ENCODE data around the gene BMP8A.
A peak's percentile ranks its signal among the peaks of the same experiment; 100 is the strongest.

The BMP8A gene, protein sequence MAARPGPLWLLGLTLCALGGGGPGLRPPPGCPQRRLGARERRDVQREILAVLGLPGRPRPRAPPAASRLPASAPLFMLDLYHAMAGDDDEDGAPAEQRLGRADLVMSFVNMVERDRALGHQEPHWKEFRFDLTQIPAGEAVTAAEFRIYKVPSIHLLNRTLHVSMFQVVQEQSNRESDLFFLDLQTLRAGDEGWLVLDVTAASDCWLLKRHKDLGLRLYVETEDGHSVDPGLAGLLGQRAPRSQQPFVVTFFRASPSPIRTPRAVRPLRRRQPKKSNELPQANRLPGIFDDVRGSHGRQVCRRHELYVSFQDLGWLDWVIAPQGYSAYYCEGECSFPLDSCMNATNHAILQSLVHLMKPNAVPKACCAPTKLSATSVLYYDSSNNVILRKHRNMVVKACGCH

DNA sequence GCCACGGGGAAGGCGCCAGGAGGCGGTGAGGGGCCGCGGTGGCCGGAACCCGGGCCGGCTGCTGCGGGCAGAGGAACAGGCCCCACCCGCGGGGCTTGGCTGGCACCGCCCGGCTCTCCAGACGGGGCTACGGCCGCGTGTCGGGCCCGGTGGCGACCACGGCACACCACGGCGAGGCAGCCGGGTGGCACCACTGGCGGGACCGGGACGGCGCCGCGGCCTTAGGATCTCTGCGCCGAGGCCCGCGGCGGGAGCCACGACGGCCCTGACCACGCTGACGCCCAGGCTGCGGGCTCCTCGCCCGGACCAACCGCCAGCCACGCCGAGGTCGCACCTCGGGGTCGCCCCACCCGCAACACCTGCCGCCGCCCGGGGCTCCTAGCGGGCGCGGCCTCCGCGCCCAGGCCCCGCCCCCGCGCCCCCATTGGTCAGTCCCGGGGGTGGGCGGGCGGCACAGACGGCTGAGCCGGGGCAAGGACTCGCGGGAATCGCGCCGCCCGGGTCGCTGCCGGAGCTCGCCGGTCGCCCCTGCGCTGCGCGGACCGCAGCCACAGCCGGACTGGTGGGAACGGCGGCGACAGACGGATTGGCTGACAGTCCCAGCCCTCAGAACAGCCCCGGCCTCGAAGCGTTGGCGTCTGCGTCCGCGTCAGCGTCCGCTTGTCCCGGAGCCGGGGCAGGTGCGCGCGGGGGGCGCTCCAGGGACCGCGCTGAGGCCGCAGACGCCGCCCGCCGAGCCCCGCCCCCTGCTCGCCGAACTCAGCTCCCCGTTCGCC is at the start of gene BMP8A:
BMP8A (plus strand) TSS at position 491 of the 776 bp plus-strand sequence. CDS start 356 bp downstream, outside the sequence.
- Histone ChIP-seq H3K27me3 (replicated peaks; ENCODE audit: insufficient read depth, low read length) (no peaks in the 10 kb centered on the region), H3K4me1 (ENCODE audit: low read length) (peaks cover 17% of the 10 kb centered on the region; the same call in 1 of the 2 replicates), H3K4me3 (ENCODE audit: low read length) (peak within 1 kb of the TSS; percentile 71), H3K79me2 (ENCODE audit: low read length) (peaks cover 41% of the 10 kb centered on the region), H3K9me3 (replicated peaks; ENCODE audit: insufficient read depth, low read length) (no peaks in the 10 kb centered on the region), H2AFZ (ENCODE audit: low read length) (peak within 1 kb of the TSS; percentile 61), H3K27ac (ENCODE audit: low read length) (peak within 1 kb of the TSS; percentile 76), H3F3A (ENCODE audit: insufficient read depth, low read length) (peaks cover 22% of the 10 kb centered on the region), H3K9me2 (replicated peaks; ENCODE audit: insufficient read depth, low read length) (no peaks in the 10 kb centered on the region), H3K36me3 (replicated peaks; ENCODE audit: insufficient read depth, low read length) (no peaks in the 10 kb centered on the region), H3K9ac (ENCODE audit: low read length) (peak within 1 kb of the TSS; percentile 72), H3K4me2 (ENCODE audit: low read depth, low read length) (peak within 1 kb of the TSS; percentile 87), H4K20me1 (ENCODE audit: insufficient read depth, low read length) (no peaks in the 10 kb centered on the region)
- TF ChIP-seq EZH2phosphoT487 (IDR thresholded peaks at IDR 0.05; ENCODE audit: low read length) (no peak), EZH2 (optimal IDR thresholded peaks at IDR 0.05; ENCODE audit: low read depth, low read length) (no peak)
- TF ChIP-seq, protein P1, sequence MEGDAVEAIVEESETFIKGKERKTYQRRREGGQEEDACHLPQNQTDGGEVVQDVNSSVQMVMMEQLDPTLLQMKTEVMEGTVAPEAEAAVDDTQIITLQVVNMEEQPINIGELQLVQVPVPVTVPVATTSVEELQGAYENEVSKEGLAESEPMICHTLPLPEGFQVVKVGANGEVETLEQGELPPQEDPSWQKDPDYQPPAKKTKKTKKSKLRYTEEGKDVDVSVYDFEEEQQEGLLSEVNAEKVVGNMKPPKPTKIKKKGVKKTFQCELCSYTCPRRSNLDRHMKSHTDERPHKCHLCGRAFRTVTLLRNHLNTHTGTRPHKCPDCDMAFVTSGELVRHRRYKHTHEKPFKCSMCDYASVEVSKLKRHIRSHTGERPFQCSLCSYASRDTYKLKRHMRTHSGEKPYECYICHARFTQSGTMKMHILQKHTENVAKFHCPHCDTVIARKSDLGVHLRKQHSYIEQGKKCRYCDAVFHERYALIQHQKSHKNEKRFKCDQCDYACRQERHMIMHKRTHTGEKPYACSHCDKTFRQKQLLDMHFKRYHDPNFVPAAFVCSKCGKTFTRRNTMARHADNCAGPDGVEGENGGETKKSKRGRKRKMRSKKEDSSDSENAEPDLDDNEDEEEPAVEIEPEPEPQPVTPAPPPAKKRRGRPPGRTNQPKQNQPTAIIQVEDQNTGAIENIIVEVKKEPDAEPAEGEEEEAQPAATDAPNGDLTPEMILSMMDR (IDR thresholded peaks at IDR 0.05; ENCODE audit: low read length) = no peak; the same call in 1 of the 2 replicates
- peak; percentile 93 for DNase-seq

DNA sequence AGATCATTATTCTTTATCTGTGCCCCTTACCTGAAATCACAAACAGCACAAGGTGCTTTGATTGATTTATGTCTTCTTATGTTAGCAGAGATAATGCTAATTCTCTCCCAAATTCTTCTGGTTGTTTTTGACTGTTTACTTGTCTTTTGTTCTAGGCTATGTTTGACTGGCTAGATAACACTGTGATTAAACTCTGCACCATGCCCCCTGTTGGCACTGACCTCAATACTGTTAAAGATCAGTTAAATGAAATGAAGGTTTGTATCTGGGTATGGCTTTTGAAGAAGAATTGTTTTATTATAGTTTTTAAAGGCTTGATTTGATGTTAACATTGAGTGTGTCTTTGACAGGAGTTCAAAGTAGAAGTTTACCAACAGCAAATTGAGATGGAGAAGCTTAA is 49.6 kb upstream of the BMP8A start:
- no peaks in the 10 kb centered on the region for H3K27me3 ChIP-seq (replicated peaks; ENCODE audit: insufficient read depth, low read length)
- no peak for DNase-seq
- no peak overlapping the region for H3K4me2 ChIP-seq (ENCODE audit: low read depth, low read length)
- no peak overlapping the region for H3K9ac ChIP-seq (ENCODE audit: low read length)
- no peaks in the 10 kb centered on the region for H3K9me3 ChIP-seq (replicated peaks; ENCODE audit: insufficient read depth, low read length)
- H3K9me2 ChIP-seq (replicated peaks; ENCODE audit: insufficient read depth, low read length) = no peaks in the 10 kb centered on the region
- H3K4me1 ChIP-seq (ENCODE audit: low read length) = no peaks in the 10 kb centered on the region
- H2AFZ ChIP-seq (ENCODE audit: low read length) = no peak overlapping the region
- TF ChIP-seq EZH2 (optimal IDR thresholded peaks at IDR 0.05; ENCODE audit: low read depth, low read length) (no peak), EZH2phosphoT487 (IDR thresholded peaks at IDR 0.05; ENCODE audit: low read length) (no peak)
- TF ChIP-seq, protein P1 (IDR thresholded peaks at IDR 0.05; ENCODE audit: low read length) = no peak
- no peaks in the 10 kb centered on the region for H3K79me2 ChIP-seq (ENCODE audit: low read length)
- H3F3A ChIP-seq (ENCODE audit: insufficient read depth, low read length) = no peaks in the 10 kb centered on the region
- no peaks in the 10 kb centered on the region for H4K20me1 ChIP-seq (ENCODE audit: insufficient read depth, low read length)
- H3K27ac ChIP-seq (ENCODE audit: low read length) = no peak overlapping the region
- no peak overlapping the region for H3K4me3 ChIP-seq (ENCODE audit: low read length)
- peaks cover 19% of the 10 kb centered on the region; the same call in 1 of the 2 replicates for H3K36me3 ChIP-seq (replicated peaks; ENCODE audit: insufficient read depth, low read length)

DNA sequence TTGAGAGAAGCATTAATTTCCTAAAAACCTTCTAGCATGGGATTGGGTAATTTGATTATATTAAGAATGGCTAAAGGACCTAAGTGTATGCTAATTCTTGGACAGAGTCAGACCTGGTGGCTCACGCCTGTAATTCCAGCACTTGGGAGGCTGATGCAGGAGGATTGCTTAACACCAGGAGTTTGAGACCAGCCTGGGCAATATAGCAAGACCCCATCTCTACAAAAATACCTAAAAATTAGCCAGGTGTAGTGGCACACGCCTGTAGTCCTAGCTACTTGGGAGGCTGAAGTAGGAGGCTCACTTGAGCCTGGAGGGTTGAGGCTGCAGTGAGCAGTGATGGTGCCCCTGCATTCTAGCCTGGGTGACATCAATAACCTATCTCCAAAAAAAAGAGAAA is 45.9 kb upstream of the BMP8A start:
- Histone ChIP-seq H2AFZ (ENCODE audit: low read length) (no peak overlapping the region), H3F3A (ENCODE audit: insufficient read depth, low read length) (no peaks in the 10 kb centered on the region), H3K4me2 (ENCODE audit: low read depth, low read length) (no peak overlapping the region), H3K9me2 (replicated peaks; ENCODE audit: insufficient read depth, low read length) (no peaks in the 10 kb centered on the region), H3K36me3 (replicated peaks; ENCODE audit: insufficient read depth, low read length) (peaks cover 38% of the 10 kb centered on the region; the same call in 1 of the 2 replicates), H3K79me2 (ENCODE audit: low read length) (no peaks in the 10 kb centered on the region), H3K9ac (ENCODE audit: low read length) (no peak overlapping the region), H3K27me3 (replicated peaks; ENCODE audit: insufficient read depth, low read length) (no peaks in the 10 kb centered on the region), H3K27ac (ENCODE audit: low read length) (no peak overlapping the region), H3K4me3 (ENCODE audit: low read length) (no peak overlapping the region), H3K9me3 (replicated peaks; ENCODE audit: insufficient read depth, low read length) (no peaks in the 10 kb centered on the region), H3K4me1 (ENCODE audit: low read length) (no peaks in the 10 kb centered on the region), H4K20me1 (ENCODE audit: insufficient read depth, low read length) (no peaks in the 10 kb centered on the region)
- no peak for TF ChIP-seq EZH2phosphoT487 (IDR thresholded peaks at IDR 0.05; ENCODE audit: low read length)
- TF ChIP-seq, protein P1 (IDR thresholded peaks at IDR 0.05; ENCODE audit: low read length) = no peak
- no peak for TF ChIP-seq EZH2 (optimal IDR thresholded peaks at IDR 0.05; ENCODE audit: low read depth, low read length)
- no peak for DNase-seq
